ENCODE data around the gene DGKQ. TPM values are rescaled to one million over a fixed set of nuclear protein-coding genes. Genes with fewer than 3 reads are reported as not detected.
"Not testable (repeated sequence)": the region's sequence is repeated elsewhere in the genome, so short reads cannot be mapped to it uniquely, and the experiment has no call there.

Gene DGKQ
- total and polyA plus RNA-seq, 2 donors from 2014 or later, result 3.5 to 13.7 TPM

GRCh38 chr4:925171-925570 is 48.2 kb downstream of the DGKQ start:
- Histone ChIP-seq H3K36me3 (ENCODE audit: control insufficient read depth in 2 of 3, insufficient read depth in 3 of 3, low read length in 3 of 3) (no peaks in the 10 kb centered on the region), H3K4me3 (ENCODE audit: low read length in 3 of 3) (no peak overlapping the region), H3K4me1 (ENCODE audit: control insufficient read depth in 2 of 3, insufficient read depth in 2 of 3, low read depth in 1 of 3, low read length in 3 of 3) (peaks cover 0 to 5% (median 4%) of the 10 kb centered on the region in 3 donors), H3K27ac (ENCODE audit: low read depth in 2 of 2, low read length in 2 of 2) (no peak overlapping the region), H3K9ac (ENCODE audit: low read length in 3 of 3) (no peak overlapping the region), H3K27me3 (ENCODE audit: control insufficient read depth, insufficient read depth, low read length) (no peaks in the 10 kb centered on the region), H3K9me3 (ENCODE audit: control insufficient read depth in 2 of 3, insufficient read depth in 1 of 3, low read length in 3 of 3) (no peaks in the 10 kb centered on the region)
- DNase-seq (peak in 1 of 5 donors; percentile 48), FAIRE-seq (no peak)
- TF ChIP-seq CTCF (IDR thresholded peaks at IDR 0.05; ENCODE audit: borderline replicate concordance, extremely low read depth, insufficient read depth), result no peak
- intact Hi-C loops (cut with DNase I), result no loop called here

GRCh38 chr4:924107-925096 is 49.0 kb downstream of the DGKQ start:
- FAIRE-seq, result no peak
- H3K27me3 ChIP-seq (ENCODE audit: control insufficient read depth, insufficient read depth, low read length), result no peaks in the 10 kb centered on the region
- H3K27ac ChIP-seq (ENCODE audit: low read depth in 2 of 2, low read length in 2 of 2), result no peak overlapping the region
- H3K4me3 ChIP-seq (ENCODE audit: low read length in 3 of 3), result no peak overlapping the region
- TF ChIP-seq CTCF (IDR thresholded peaks at IDR 0.05; ENCODE audit: borderline replicate concordance, extremely low read depth, insufficient read depth), result no peak
- intact Hi-C loops (cut with DNase I), result no loop called here
- no peaks in the 10 kb centered on the region for H3K36me3 ChIP-seq (ENCODE audit: control insufficient read depth in 2 of 3, insufficient read depth in 3 of 3, low read length in 3 of 3)
- H3K9ac ChIP-seq (ENCODE audit: low read length in 3 of 3), result no peak overlapping the region
- H3K9me3 ChIP-seq (ENCODE audit: control insufficient read depth in 2 of 3, insufficient read depth in 1 of 3, low read length in 3 of 3), result no peaks in the 10 kb centered on the region
- DNase-seq, result peak in 1 of 5 donors; percentile 55
- peaks cover 0 to 8% (median 2%) of the 10 kb centered on the region in 3 donors for H3K4me1 ChIP-seq (ENCODE audit: control insufficient read depth in 2 of 3, insufficient read depth in 2 of 3, low read depth in 1 of 3, low read length in 3 of 3)

GRCh38 chr4:921830-922331 is 51.5 kb downstream of the DGKQ start:
- FAIRE-seq (no peak), DNase-seq (peak in 1 of 5 donors; percentile 32)
- Histone ChIP-seq H3K4me1 (ENCODE audit: control insufficient read depth in 2 of 3, insufficient read depth in 2 of 3, low read depth in 1 of 3, low read length in 3 of 3) (peaks cover 0 to 6% (median 0%) of the 10 kb centered on the region in 3 donors), H3K27ac (ENCODE audit: low read depth in 2 of 2, low read length in 2 of 2) (no peak overlapping the region), H3K36me3 (ENCODE audit: control insufficient read depth in 2 of 3, insufficient read depth in 3 of 3, low read length in 3 of 3) (no peaks in the 10 kb centered on the region), H3K9me3 (ENCODE audit: control insufficient read depth in 2 of 3, insufficient read depth in 1 of 3, low read length in 3 of 3) (peaks cover 0 to 2% (median 0%) of the 10 kb centered on the region in 3 donors), H3K4me3 (ENCODE audit: low read length in 3 of 3) (no peak overlapping the region), H3K27me3 (ENCODE audit: control insufficient read depth, insufficient read depth, low read length) (no peaks in the 10 kb centered on the region), H3K9ac (ENCODE audit: low read length in 3 of 3) (no peak overlapping the region)
- intact Hi-C loops (cut with DNase I), result no loop called here
- TF ChIP-seq CTCF (IDR thresholded peaks at IDR 0.05; ENCODE audit: borderline replicate concordance, extremely low read depth, insufficient read depth), result no peak

- H3K27me3 ChIP-seq (ENCODE audit: control insufficient read depth, insufficient read depth, low read length); intact Hi-C loops (cut with DNase I); H3K4me1 ChIP-seq (ENCODE audit: control insufficient read depth in 2 of 3, insufficient read depth in 2 of 3, low read depth in 1 of 3, low read length in 3 of 3); FAIRE-seq; H3K36me3 ChIP-seq (ENCODE audit: control insufficient read depth in 2 of 3, insufficient read depth in 3 of 3, low read length in 3 of 3); H3K4me3 ChIP-seq (ENCODE audit: low read length in 3 of 3); H3K9me3 ChIP-seq (ENCODE audit: control insufficient read depth in 2 of 3, insufficient read depth in 1 of 3, low read length in 3 of 3); H3K9ac ChIP-seq (ENCODE audit: low read length in 3 of 3); H3K27ac ChIP-seq (ENCODE audit: low read depth in 2 of 2, low read length in 2 of 2): not testable (repeated sequence)
- DNase-seq, result peak in 1 of 5 donors; percentile 41
Measured at GRCh38 chr4:919004-919680, 54.2 kb downstream of the DGKQ start.

- H3K4me3 ChIP-seq (ENCODE audit: low read length in 3 of 3); H3K27me3 ChIP-seq (ENCODE audit: control insufficient read depth, insufficient read depth, low read length); FAIRE-seq; H3K36me3 ChIP-seq (ENCODE audit: control insufficient read depth in 2 of 3, insufficient read depth in 3 of 3, low read length in 3 of 3); H3K27ac ChIP-seq (ENCODE audit: low read depth in 2 of 2, low read length in 2 of 2); intact Hi-C loops (cut with DNase I); H3K4me1 ChIP-seq (ENCODE audit: control insufficient read depth in 2 of 3, insufficient read depth in 2 of 3, low read depth in 1 of 3, low read length in 3 of 3); H3K9ac ChIP-seq (ENCODE audit: low read length in 3 of 3); DNase-seq; H3K9me3 ChIP-seq (ENCODE audit: control insufficient read depth in 2 of 3, insufficient read depth in 1 of 3, low read length in 3 of 3): not testable (repeated sequence)
Measured at GRCh38 chr4:918591-918990, 54.8 kb downstream of the DGKQ start.

Data from kidney (tissue), 14 donors.